ENCODE measurements around the gene KIAA1217.

GRCh38 chr10:24346877-24347519, 138.1 kb downstream of the KIAA1217 start:
- TF ChIP-seq POLR2A (IDR thresholded peaks at IDR 0.05) (no peak), CTCF (IDR thresholded peaks at IDR 0.05) (no peak)
